HG03469 (cell line): ENCODE data around the gene MFSD2B.
"Not testable (repeated sequence)": the region's sequence is repeated elsewhere in the genome, so short reads cannot be mapped to it uniquely, and the experiment has no call there.

Experiments
- ATAC-seq: cut with Tn5 transposase; IDR thresholded peaks from one replicate; pipeline ENCODE4 v1.9.1; 2021; ENCODE audit warnings: mild to moderate bottlenecking, moderate library complexity, moderate number of reproducible peaks; ENCODE audit not compliant: unreplicated experiment

MFSD2B gene, protein sequence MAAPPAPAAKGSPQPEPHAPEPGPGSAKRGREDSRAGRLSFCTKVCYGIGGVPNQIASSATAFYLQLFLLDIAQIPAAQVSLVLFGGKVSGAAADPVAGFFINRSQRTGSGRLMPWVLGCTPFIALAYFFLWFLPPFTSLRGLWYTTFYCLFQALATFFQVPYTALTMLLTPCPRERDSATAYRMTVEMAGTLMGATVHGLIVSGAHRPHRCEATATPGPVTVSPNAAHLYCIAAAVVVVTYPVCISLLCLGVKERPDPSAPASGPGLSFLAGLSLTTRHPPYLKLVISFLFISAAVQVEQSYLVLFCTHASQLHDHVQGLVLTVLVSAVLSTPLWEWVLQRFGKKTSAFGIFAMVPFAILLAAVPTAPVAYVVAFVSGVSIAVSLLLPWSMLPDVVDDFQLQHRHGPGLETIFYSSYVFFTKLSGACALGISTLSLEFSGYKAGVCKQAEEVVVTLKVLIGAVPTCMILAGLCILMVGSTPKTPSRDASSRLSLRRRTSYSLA

DNA sequence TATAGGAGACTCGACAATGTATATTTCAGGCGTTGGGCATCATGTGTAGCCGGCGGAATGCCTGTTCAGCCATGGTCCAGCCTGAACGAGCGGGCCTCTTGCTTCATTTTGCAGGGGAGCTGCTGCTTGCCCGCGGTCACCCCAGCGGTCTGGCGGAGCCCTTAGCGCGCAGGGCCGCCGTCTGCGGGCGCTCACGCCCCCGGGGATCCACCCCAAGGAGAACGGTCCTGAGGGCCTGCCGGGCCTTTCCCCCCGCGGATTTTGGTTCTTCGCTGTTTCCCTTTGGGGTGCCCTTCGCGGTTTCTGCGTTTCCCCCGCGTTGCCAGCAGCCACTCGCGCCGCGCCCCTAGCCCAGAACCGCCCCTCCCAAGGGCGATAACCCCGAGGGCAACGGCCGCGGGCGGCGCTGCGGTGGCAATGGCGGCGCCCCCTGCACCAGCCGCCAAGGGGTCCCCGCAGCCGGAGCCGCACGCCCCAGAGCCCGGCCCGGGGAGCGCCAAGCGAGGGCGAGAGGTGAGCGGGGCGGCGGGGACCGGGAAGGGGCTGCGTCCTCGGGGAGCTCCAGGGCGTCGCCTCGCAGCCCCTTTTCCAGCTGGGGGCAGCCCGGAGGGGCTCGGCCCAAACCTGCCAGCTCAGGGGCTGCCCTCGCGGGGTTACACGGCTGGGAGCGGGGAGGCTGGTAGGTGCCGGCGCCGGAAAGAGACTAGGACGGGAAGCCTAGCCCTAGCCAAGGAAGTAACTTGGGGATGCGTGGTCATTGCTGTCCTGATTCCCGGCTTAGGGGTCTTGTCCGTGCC is at the start of gene MFSD2B:
TSS of gene MFSD2B (plus strand) at position 406 of the 797 bp plus-strand sequence. CDS start at position 418, 12 bp downstream.
- ATAC-seq: no peak

DNA sequence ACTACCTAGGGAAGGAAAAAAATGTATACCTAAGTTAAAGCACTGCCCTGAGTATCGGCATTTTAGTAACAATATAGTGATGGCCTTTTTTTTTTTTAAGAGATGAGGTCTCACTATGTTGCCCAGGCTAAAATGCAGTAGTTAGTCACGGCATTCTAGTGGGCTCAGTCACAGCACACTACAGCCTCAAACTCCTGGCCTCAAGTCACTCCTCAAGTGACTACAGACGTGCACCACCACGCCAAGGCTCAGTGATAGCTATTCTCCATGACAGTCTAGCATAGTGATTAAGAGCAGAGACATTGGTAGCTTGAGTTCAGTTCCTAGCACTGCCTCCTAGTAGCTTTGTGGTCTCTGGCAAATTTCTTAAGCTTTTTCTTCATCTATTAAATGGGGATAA is 42.0 kb upstream of the MFSD2B start:
- ATAC-seq: no peak

DNA sequence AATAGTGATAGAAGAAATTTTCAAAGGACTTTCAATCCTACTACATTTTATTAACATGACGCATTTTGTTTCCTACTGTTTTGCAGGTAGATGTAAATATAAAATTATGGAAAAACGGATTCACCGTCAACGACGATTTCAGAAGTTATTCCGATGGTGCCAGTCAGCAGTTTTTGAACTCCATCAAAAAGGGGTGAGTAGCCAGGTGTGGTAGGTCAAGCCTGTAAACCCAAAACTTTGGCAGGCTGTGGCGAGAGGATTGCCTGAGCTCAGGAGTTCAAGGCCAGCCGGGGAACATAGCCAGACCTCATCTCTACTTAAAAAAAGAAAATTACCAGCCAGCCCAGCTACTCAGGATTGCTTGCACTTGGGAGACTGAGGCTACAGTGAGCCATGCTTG is 33.0 kb upstream of the MFSD2B start:
- no peak for ATAC-seq

DNA sequence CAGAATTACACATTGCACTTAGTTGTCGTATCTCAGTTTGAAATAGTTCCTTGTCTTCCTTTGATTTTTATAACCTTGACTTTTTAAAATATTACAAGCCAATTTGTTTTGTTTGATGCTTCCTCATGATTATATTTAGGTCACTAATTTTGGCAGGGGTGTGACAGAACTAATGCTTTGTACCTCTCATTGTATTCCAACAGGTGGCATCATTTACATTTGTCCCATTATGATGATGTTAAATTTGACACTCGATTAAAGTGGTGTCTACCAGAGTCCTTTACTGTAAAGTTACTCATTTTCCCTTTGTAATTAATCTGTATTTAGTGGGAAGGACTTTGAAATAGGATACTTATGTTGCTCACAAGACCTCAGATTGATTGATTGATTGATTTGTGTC is 21.5 kb upstream of the MFSD2B start:
- ATAC-seq: no peak

DNA sequence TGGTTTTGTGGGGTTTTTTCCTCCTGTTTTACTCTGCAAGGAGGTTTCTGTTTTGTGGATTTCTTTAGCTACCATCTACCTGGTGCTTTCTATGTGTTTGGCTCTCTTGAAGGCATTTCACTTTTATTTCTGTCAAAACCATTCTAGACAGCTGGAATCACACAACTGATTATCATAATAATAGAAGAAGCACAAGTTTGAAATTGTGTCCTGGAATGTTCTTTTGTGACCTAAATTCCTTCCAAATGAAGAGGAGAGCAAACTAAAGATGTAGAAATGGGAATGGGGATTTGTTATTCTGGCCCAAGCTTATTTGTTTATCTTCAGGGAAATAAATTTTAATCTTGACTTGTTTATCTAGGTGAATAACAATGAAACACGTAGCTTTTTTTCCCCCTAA is 17.0 kb upstream of the MFSD2B start:
- ATAC-seq: no peak

DNA sequence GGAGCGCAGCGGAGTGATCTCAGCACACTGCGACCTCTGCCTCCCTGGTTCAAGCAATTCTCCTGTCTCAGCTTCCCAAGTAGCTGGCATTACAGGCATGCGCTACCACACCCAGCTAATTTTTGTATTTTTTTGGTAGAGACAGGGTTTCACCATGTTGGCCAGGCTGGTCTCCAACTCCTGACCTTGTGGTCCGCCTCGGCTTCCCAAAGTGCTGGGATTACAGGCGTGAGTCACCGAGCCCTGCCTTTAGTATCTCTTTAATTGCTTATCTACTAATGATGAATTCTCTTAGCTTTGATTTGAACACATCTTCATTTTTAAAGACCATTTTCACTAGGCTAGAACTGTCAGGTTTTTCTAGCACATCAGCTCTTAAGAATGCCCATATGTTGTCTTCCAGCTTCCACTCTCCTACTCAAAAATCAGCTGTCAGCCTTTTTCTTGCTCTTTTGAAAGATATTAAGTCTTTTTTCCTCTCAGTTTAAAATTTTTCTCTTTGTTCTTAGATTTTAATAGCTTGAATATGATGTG is 16.1 kb upstream of the MFSD2B start:
- ATAC-seq: no peak

DNA sequence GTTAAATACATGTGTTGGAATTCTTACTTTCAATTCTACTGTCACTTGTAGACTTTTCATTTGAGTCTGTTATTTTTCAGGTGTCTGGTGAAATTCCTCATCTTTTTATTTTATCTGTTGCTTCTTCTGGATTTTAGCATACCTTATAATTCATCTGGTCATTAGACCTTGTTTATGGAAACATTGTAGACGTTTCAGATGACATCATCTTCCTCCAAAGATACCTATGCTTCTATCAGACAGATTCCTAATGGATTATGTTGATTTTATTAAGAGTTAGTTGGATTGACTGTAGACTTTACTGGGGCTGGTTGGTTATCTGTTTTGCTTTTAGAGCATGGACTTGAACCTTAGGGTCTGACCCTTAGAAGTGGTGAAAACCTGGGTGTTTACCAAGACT is 15.3 kb upstream of the MFSD2B start:
- ATAC-seq: no peak

DNA sequence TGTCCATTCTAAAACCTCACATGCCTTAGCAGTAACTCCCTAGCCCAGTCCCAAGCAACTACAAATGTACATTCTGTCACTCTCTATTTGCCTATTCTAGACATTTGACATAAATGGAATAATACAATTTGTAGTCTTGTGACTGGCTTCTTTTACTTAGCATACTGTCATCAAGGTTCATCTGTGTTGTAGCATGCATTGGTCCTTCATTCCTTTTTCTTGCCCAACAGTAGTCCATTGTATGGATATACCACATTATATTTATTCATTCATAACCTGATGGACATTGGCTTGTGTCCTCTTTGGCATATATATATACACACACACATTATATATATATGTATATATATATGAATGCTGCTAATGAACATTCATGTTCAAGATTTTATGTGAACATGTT is 2.2 kb upstream of the MFSD2B start:
- ATAC-seq: no peak

DNA sequence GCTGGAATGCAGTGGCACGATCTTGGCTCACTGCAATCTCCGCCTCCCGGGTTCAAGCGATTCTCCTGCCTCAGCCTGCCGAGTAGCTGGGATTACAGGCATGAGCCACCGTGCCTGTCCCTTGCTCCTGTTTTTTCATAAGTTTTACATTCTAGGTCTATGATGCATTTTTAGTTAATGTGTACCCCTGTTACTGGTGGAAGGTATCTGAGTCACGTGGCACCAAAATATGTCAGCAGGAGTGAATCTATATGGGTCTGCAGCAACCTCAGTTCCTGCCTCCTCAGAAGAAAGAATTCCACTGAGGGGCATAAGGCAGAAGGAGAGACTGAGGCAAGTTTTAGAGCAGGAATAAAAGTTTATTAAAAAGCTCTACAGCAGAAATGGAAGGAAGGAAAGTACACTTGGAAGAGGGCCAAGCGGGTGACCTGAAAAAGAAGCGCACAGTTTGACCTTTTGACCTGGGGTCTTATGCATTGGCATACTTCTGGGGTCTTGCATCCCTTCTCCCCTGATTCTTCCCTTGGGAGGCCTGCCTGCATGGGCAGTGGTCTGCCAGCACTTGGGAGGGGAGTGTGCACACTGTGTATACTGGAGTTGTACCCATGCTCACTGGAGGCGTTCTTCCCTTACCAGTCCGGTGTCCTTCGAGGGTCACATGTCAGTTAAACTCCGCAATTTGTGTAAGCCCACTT is 1.1 kb upstream of the MFSD2B start:
- ATAC-seq: no peak

DNA sequence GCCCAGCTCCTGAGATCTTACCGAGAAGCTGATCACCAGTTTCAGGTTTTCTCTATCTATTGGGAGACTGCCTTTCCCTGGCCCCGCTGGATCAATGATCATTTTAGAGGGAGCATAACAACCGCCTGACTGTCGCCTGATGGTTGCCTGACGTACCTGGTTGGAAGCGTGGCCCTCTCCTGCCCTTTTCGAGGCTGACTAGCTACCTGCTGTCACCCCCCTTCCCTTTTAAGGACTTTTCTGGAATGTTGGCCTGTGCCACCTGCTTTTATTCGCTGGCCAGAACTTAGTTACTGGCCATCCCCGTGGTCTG is 562 bp upstream of the MFSD2B start:
- no peak for ATAC-seq

DNA sequence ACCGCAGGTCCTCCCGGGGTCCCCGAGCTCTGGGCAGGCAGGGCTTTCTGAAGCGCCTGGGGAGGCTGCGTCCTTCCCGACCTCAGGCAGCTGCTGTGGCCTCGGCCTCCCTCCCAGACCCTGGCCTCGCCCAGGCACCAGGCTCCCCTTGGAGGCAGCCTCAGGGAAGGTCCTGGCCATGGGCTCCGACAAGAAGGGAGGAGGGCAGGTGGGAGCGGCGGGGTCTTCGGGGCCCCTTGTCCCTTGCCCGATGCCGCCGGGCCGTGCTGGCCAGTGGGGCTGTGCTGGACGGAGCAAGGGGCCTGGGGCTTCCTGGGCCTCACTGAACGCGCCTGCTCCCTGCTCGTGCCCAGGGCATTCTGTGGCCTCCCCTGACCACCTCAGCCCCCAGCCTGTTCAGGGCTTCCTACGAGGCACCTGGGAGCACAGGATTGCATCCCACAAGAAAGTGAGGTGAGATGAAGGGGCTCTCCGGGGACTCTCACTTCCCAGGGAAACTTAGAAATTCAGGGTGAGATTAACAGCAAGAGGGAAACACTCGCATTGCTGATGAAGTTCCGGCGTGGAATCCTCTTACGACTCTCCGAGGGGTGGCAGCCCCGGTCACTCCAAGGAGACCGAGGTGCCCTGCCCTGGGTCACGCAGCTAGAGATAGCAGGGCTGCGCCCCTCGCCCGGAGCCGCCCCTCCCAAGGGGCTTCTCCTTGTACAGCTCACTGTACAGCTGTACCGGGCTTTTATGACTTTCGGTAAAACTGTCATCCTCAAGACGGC is 778 bp downstream of the MFSD2B start:
- no peak for ATAC-seq

DNA sequence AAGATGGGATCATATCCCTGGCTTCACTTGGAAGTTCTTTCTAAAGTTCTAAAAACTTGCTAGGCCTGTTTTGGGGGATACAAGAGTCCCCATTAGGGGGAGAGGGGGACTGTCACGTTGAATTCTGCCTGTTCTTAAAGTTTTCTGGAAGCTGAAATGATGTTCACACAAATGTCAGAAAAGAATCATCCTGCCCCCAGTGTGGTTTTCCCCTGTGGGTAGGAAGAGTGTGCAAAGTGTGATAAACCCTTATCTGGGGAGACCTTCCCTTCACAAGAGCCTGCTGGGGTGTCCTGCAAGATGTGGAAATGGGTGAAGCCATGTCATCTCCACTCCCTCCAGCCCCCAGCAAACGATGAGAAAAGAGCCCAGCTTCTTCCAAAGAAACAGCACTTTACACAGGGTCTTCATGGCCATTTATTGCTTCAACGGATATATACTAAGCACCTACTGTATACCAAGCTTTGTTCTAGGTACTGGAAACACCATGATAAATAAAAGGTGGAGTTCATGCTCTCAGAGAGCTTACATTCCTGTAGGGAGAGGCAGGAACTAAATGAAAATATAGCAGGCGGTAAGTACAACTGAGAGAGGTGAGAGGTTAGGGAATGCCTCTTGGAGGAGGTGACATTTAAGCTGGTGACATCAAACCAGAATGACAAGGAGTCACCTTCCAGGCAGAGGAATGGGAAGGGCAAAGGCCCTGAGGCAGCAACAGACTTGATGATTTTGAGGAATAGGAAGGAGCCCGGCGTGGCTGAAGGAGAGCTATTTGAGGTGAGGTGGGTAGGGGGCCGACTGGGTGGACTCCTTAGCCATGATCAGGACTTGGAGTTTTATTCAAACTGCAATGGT is 1.6 kb downstream of the MFSD2B start:
- ATAC-seq: no peak

DNA sequence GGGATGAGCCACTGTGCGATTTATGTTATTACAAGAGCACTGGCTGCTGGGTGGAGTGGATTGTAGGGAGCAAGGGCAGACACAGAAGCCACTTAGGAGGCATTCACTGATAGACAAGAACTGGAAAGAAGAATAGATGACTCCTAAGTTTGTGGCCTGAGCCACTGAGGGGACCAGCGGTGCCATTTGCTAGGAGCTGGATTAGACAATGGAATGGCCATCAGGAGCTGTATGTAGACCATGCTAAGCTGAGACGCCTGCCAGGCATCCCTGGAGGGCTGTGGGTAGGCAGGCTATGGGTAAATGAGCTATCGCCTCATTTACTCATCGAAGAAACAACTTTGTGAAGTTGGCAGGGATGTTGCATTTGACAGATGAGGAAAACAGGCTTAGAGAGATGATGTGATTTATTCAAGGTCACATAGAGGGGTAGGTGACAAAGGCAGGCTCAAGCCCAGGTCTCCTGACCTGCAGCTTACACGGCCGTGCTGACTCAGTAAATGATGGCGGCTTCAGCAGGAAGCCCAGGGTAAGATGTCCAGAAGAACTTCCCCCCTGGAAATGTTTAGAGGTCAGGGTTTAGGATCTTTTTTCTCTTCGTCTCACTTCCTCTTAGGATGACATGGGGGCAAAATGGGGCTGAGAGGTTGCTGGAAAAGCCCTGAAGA is 2.8 kb downstream of the MFSD2B start:
- ATAC-seq: no peak

DNA sequence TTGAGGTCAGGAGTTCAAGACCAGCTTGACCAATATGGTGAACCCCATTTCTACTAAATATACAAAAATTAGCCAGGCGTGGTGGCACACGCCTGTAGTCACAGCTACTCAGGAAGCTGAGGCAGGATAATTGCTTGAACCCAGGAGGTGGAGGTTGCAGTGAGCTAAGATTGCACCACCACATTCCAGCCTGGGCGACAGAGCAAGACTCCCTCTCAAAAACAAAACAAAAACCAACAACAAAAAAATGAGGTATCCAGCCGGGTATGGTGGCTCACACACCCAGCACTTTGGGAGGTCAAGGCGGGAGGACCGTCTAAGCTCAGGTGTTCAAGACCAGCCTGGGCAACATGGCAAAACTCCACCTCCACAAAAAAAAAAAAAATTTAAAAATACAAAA is 5.0 kb downstream of the MFSD2B start:
- not testable (repeated sequence) for ATAC-seq

DNA sequence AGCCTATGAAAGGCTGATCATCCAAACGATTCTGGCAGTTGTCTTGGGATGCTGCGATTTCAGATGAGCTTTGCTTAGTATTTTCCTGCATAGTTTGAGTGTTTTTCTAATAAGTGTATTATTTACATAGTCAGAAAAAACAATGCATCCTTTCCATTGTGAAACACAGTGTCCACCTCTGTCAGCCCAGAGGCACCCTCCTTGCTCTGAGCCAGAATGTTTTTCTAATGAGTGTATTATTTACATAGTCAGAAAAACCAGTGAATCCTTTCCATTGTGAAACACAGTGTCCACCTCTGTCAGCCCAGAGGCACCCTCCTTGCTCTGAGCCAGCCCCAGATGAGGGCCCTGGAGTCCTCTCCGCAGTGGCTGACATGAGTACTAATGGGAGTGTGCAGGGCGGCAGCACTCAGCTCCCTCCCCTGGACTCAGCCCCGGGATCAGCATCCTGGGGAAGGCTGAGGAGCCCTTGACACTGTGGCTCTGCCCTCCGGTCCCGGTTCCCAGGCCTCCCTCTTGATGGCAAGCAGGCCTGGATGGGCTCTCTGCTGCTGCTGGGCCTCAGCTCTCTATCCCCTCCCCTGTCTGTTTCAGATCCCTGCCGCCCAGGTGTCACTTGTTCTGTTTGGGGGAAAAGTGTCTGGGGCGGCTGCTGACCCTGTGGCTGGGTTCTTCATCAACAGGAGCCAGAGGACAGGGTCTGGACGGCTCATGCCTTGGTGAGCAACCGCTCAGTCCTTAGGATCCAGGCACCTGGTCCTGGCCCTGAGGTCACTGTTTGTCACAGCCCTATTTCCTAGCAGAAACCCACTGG is 5.9 kb downstream of the MFSD2B start:
- ATAC-seq: no peak

DNA sequence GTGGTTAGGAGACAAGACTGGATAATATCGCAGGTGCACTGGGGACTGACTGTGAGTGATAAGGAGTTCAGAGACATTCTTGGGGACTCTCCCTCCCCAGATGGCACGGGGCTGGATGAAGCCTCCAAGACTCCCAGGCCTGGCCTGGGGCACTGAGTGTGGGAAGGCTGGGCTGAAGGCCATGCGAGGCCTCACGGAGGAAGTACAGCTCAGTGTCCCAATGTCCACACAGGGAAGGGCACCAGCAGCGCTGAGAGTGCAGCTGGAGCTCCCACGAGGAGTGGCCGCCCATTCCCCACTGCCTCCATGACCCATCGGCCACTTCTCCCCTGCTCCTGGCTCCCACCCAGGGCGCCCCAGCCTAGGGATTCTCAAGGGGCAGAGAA is 6.5 kb downstream of the MFSD2B start:
- ATAC-seq: no peak

DNA sequence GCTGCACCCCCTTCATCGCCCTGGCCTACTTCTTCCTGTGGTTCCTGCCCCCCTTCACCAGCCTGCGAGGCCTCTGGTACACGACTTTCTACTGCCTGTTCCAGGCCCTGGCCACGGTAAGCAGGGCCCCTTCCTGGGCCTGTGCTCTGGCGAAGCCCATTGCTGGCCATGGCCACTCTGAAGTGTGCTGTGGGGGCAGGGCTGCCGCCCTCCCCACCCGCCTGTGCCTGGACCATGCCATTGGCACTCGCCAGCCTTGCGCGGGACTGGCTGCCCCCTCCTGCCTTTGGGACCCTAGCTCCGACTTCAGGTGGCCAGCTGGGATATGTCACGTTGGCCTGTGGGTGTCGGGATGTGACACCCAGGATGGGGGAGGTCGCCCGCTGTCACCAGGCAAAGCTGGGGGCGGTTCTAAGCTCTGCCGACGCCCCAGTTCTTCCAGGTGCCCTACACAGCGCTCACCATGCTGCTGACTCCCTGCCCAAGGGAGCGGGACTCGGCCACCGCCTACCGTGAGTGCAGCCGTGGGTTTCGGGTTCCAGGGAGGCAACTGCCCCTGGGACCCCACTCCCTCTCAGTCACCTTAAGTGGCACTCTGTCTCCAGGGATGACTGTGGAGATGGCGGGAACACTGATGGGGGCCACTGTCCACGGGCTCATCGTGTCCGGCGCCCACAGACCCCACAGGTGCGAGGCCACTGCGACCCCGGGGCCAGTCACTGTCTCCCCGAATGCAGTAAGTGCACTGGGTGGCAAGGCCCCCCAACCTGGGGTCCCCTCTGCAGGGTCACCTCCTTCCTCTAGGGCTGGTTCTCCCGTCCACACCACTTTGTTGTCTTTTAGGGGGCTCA is 7.2 kb downstream of the MFSD2B start:
- no peak for ATAC-seq
